Upper lobe of left lung (tissue), 6 donors: ENCODE measurements around the gene OAS3. TPM values are rescaled to one million over a fixed set of nuclear protein-coding genes. Genes with fewer than 3 reads are reported as not detected.
"Not testable (repeated sequence)": the region's sequence is repeated elsewhere in the genome, so short reads cannot be mapped to it uniquely, and the experiment has no call there.

Source experiments
- ATAC-seq, 2 donors: fragments of 200-7000 bp; cut with Tn5 transposase; one replicate each; pipeline ENCODE4 v1.9.1; 2022; ENCODE audit warnings: mild to moderate bottlenecking in 2 of 2, moderate library complexity in 2 of 2; ENCODE audit not compliant: low FRiP score in 2 of 2
- DNase-seq, 2 donors: peaks; one replicate each; pipeline ENCODE4 v3.0.0-alpha.2; 2019 to 2020
- H3K27ac ChIP-seq, 4 donors: fragments of 200-600 bp; sonication (generic); one replicate each; pipeline ENCODE4 v1.5.1; 2016 to 2019
- H3K27me3 ChIP-seq, 4 donors: fragments of 200-600 bp; sonication (generic); one replicate each; pipeline ENCODE4 v1.5.1; 2017 to 2019
- H3K36me3 ChIP-seq, 4 donors: fragments of 200-600 bp; sonication (generic); one replicate each; pipeline ENCODE4 v1.5.1; 2016 to 2019
- H3K4me1 ChIP-seq, 4 donors: fragments of 200-600 bp; sonication (generic); one replicate each; pipeline ENCODE4 v1.5.1; 2018 to 2019
- H3K4me3 ChIP-seq, 4 donors: fragments of 200-600 bp; sonication (generic); one replicate each; pipeline ENCODE4 v1.5.1; 2017 to 2019; ENCODE audit warnings: mild to moderate bottlenecking in 2 of 4, moderate library complexity in 1 of 4
- H3K9me3 ChIP-seq, 4 donors: fragments of 200-600 bp; sonication (generic); one replicate each; pipeline ENCODE4 v1.5.1; 2018 to 2019
- EP300 ChIP-seq, 4 donors: sonication (generic); formaldehyde crosslinking; IDR thresholded peaks; one replicate each; pipeline ENCODE4 v1.5.1; 2017; ENCODE audit warnings: antibody characterized with exemption in 4 of 4, control low read depth in 2 of 4
- POLR2A ChIP-seq, 4 donors: fragments of 450-650 bp; IDR thresholded peaks; one replicate each; pipeline ENCODE4 v1.5.1; 2016 to 2017; ENCODE audit warnings: antibody characterized with exemption in 4 of 4, mild to moderate bottlenecking in 2 of 4
- POLR2AphosphoS5 ChIP-seq, 2 donors: sonication (generic); formaldehyde crosslinking; IDR thresholded peaks; one replicate each; pipeline ENCODE4 v1.5.1; 2017; ENCODE audit warnings: antibody characterized with exemption in 2 of 2
- WGBS, 2 donors: methylation state at CpG; one replicate each; pipeline ENCODE4 v1.1.5; 2017 to 2018; 5-methylcytosine and 5-hydroxymethylcytosine counted together
- total RNA-seq, 6 donors: library from RNA; depleted of rRNA in 4 of 6; stranded (reverse); fragments of >200 nt in 4 of 6; gene quantifications; one replicate each; pipeline versions ENCODE4 v1.1.0 to v1.2.1, GENCODE V29; 2016 to 2021
- TF ChIP-seq, protein P1 (sequence below), 6 experiments: fragments of 450-650 bp in 4 of 6; fragments of 200-600 bp in 2 of 6; sonication (generic) in 2 of 6; IDR thresholded peaks; one replicate each; pipeline ENCODE4 v1.5.1; 2016 to 2019; ENCODE audit warnings: antibody characterized with exemption in 6 of 6
- donor health status: DM: no; HTN: no; CAD: no; lungs with moderate emphysema.
- donor health status: DM: no; HTN: yes; CAD: no; lungs with severe emphysema.

The OAS3 gene
- total RNA-seq, 6 donors from 2014 or later: 15.3 to 61.9 (median 28.8) TPM

DNA sequence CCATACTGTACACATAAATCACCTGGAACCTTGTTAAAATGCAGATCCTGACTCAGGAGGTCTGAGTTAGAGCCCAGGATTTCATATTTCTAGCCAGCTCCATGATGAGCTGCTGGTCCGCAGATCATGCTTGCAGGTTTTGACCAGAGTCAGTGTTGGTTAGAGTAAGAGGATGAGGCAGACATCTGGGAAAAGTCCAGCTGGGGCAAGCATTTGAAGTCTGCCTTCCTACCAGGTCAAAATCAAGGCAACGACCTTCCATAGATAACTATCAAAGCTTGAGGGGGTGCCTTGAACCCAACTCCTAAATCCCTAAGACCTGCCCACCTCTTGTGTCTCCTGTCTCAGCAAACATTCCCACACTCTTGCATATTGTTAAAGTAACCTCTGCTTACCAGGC, 49.3 kb downstream of the OAS3 start:
- Histone ChIP-seq H3K4me1 (no peaks in the 10 kb centered on the region), H3K9me3 (no peaks in the 10 kb centered on the region), H3K36me3 (peaks cover 0 to 19% (median 9%) of the 10 kb centered on the region in 4 donors), H3K4me3 (no peak overlapping the region), H3K27ac (no peak overlapping the region), H3K27me3 (no peaks in the 10 kb centered on the region)
- no peak for DNase-seq
- 92% methylated on average over 2 of the region's 2 CpGs for WGBS, 2 donors
- ATAC-seq: no peak
- TF ChIP-seq POLR2AphosphoS5 (IDR thresholded peaks at IDR 0.05) (no peak), EP300 (IDR thresholded peaks at IDR 0.05) (no peak), POLR2A (IDR thresholded peaks at IDR 0.05) (no peak)
- TF ChIP-seq, protein P1, sequence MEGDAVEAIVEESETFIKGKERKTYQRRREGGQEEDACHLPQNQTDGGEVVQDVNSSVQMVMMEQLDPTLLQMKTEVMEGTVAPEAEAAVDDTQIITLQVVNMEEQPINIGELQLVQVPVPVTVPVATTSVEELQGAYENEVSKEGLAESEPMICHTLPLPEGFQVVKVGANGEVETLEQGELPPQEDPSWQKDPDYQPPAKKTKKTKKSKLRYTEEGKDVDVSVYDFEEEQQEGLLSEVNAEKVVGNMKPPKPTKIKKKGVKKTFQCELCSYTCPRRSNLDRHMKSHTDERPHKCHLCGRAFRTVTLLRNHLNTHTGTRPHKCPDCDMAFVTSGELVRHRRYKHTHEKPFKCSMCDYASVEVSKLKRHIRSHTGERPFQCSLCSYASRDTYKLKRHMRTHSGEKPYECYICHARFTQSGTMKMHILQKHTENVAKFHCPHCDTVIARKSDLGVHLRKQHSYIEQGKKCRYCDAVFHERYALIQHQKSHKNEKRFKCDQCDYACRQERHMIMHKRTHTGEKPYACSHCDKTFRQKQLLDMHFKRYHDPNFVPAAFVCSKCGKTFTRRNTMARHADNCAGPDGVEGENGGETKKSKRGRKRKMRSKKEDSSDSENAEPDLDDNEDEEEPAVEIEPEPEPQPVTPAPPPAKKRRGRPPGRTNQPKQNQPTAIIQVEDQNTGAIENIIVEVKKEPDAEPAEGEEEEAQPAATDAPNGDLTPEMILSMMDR (IDR thresholded peaks at IDR 0.05): no peak

DNA sequence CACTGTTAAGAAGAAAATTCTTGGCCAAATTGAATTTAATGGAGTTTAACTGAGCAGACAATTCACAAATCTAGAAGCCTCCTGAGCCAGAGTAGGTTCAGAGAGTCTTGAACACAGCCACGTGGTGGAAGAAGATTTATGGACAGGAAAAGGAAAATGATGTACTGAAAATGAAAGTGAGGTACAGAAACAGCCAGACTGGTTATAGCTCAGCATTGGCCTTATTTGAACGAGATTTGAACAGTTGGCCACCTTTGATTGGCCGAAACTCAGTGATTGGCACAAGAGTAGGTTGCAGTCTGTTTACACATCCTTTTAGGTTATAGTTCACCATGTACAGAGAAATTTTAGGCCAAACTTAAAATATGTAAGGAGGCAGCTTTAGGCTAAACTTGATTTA, 50.0 kb downstream of the OAS3 start:
- Histone ChIP-seq H3K4me1 (no peaks in the 10 kb centered on the region), H3K27me3 (no peaks in the 10 kb centered on the region), H3K36me3 (peaks cover 0 to 19% (median 9%) of the 10 kb centered on the region in 4 donors), H3K9me3 (no peaks in the 10 kb centered on the region), H3K4me3 (no peak overlapping the region), H3K27ac (peak overlapping the region in 1 of 4 donors; percentile 3)
- TF ChIP-seq POLR2A (IDR thresholded peaks at IDR 0.05) (no peak), EP300 (IDR thresholded peaks at IDR 0.05) (no peak), POLR2AphosphoS5 (IDR thresholded peaks at IDR 0.05) (no peak)
- TF ChIP-seq, protein P1 (IDR thresholded peaks at IDR 0.05): no peak
- 45 to 50% methylated on average over 3 of the region's 3 CpGs for WGBS, 2 donors
- no peak for DNase-seq
- no peak for ATAC-seq

DNA sequence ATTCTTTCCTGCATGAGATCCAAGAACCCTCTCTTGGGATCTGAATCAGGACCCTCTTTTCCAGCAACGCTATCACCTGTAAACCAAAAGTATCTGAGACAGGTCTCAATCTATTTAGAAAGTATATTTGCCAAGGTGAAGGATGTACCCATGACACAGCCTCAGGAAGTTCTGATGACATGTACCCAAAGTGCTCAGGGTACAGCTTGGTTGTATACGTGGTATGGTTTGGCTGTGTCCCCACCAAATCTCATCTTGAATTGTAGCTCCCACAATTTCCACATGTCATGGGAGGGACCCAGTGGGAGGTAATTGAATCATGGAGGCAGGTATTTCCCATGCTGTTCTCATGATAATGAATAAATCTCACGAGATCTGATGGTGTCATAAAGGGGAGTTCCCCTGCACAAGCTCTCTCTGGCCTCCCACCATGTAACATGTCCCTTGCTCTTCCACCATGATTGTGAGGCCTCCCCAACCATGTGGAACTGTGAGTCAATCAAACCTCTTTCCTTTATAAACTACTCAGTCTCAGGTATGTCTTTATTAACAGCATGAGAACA, 50.6 kb downstream of the OAS3 start:
- not testable (repeated sequence) for ATAC-seq, H3K4me1 ChIP-seq, H3K27me3 ChIP-seq, H3K4me3 ChIP-seq, H3K9me3 ChIP-seq, DNase-seq, H3K27ac ChIP-seq
- H3K36me3 ChIP-seq: peaks cover 0 to 19% (median 9%) of the 10 kb centered on the region in 4 donors
- 94 to 96% methylated on average over 3 of the region's 3 CpGs for WGBS, 2 donors

DNA sequence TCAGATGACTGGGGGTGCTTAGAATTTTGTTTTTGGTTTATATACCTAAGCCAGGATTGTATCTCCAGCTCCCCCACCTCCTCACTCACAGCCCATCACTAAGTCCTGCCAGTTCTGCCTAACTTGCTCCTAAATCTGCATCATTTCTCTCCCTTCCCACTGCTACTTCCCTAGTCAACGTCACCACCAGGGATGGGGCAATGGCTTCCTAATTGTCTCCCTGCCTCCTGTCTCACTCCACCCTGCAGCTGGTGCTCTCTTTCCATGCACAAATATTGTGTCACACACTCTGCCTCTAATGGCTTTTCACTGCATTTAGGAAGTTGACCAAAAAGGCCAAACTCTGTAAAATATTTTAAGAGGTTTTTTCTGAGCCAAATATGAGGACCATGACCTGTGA, 51.5 kb downstream of the OAS3 start:
- no peaks in the 10 kb centered on the region for H3K4me1 ChIP-seq
- no peak overlapping the region for H3K27ac ChIP-seq
- ATAC-seq (peak in 1 of 2 donors; percentile 41), DNase-seq (no peak)
- H3K27me3 ChIP-seq: no peaks in the 10 kb centered on the region
- 58 to 77% methylated on average over 1 of the region's 1 CpG for WGBS, 2 donors
- H3K9me3 ChIP-seq: no peaks in the 10 kb centered on the region
- TF ChIP-seq POLR2A (IDR thresholded peaks at IDR 0.05) (no peak), EP300 (IDR thresholded peaks at IDR 0.05) (no peak), POLR2AphosphoS5 (IDR thresholded peaks at IDR 0.05) (no peak)
- H3K36me3 ChIP-seq: peaks cover 0 to 19% (median 9%) of the 10 kb centered on the region in 4 donors
- no peak overlapping the region for H3K4me3 ChIP-seq

DNA sequence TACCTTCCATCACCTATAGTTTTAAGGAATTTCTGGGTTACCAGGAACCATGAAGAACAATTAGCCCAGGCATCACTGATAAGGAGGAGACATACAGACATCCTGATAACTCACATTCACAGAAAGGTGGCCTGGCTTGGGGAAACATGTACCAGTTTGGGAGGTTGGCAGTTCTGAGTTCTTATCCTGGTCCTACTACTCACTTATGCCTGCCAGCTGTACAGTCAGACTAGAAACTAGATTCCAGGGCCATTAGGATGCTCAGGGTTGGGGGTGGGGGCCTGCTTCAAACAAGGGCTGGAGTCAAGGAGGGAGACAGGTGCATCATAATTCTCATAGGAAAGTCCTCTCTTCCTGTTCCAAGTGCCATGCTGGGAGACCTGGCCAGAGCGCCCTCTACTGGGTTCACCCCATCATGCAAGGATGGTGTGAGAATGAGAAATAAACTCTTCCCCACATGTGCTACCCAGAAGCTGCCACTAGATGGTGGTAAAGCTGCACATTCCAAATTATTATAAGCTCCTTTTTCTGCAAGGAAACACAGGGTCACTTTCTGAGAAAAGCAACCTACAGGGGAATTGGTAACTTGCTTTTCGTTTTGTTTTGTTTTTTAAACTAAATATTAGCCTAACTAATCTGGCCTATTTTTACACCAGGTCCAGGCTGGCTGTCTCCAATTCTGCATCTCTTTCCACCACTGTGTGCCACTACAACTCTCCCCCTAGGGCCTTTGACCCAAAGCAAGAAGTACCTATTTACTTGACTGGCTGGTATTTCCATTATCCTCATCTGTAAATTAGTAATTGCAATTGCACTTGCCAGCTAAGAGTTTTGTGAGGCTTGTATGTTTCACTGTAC, 54.5 kb downstream of the OAS3 start:
- ATAC-seq (peak in 1 of 2 donors; percentile 87), DNase-seq (no peak)
- Histone ChIP-seq H3K27me3 (no peaks in the 10 kb centered on the region), H3K4me1 (no peaks in the 10 kb centered on the region), H3K27ac (no peak overlapping the region), H3K36me3 (peaks cover 3 to 48% (median 17%) of the 10 kb centered on the region in 4 donors), H3K9me3 (no peaks in the 10 kb centered on the region), H3K4me3 (no peak overlapping the region)
- 25 to 29% methylated on average over 2 of the region's 2 CpGs for WGBS, 2 donors
- TF ChIP-seq POLR2A (IDR thresholded peaks at IDR 0.05): no peak
- TF ChIP-seq, protein P1 (IDR thresholded peaks at IDR 0.05): peak; percentile 77 to 90 (median 82)
